HuH-7.5 (cell line): ENCODE data around the gene GTF2I.
"Not testable (repeated sequence)": the region's sequence is repeated elsewhere in the genome, so short reads cannot be mapped to it uniquely, and the experiment has no call there.

Source experiments
- DNase-seq: peaks from one replicate; pipeline ENCODE4 v3.0.0; 2011; ENCODE audit warnings: low spot score

The GTF2I gene

GRCh38 chr7:74717889-74718288 lies 60.4 kb downstream of the GTF2I start:
- DNase-seq: no peak

DNA sequence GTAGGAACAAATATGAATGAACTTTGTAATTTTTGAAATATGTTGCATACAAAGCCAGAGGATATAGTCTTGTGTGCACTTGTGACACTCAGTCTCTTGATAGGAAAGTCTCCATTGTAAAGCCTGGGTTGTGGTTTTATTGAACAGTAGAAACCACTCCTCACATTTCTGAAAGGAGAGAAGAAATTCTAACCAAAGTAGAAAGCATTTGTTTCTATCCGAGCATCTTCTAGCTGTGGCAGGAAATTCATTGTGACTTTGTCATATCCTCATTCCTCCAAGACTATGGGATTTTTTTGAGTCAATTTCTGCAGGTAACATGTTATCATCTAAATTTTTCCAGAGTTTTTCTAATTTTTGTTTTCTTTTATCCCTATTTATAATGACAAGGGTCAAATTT lies 60.8 kb downstream of the GTF2I start:
- DNase-seq: no peak

- DNase-seq: no peak
Observed at GRCh38 chr7:74722153-74722552, 64.6 kb downstream of the GTF2I start.

DNA sequence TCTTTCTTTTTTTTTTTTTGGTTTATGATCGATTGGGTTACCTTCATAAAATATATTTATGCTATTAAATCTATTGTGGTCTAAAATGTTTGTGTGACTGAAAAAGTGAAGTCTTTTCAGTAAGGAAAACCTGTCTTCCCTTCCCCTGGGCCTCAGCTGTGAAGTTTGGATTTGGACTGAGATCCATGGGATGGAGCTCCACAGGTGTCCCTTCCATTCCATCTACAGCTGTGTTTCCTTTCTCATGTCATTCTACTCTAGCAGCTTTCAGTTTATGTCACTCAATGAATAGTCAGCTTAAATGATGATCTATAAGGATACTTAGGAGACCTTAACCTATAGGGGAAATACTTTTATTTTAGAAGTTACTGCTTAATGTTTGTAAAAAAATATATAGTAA lies 68.3 kb downstream of the GTF2I start:
- DNase-seq: no peak

DNA sequence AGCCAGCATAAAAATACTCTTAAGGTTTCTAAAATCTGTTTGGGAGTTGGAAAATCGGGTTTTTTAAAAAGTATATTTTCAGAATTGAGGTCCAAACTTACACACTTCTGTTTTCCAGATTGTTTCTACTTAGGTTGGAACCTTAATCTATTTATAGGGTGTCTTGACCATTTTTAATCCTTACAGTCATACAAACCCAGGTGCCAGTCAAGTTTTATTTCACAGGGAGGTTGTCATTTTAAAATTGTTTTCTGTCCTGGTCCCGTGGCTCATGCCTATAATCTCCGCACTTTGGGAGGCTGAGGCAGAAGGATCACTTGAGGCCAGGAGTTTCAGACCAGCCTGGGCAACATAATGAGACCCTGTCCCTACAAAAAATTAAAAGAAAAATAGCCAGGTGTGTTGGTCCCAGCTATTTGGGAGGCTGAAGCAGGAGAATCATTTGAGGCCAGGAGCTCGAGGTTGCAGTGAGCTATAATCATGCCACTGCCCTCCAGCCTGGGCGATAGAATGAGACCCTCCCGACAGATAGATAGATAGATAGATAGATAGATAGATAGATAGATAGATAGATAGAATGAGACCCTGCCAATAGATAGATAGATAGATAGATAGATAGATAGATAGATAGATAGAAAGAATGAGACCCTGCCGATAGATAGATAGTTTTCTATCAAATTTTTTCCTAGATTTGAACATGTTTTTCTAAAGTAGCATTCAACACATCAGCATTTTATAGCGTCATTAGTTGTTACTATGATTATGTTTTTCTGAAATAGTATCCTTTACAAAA lies 69.0 kb downstream of the GTF2I start:
- no peak for DNase-seq

GRCh38 chr7:74728686-74729085 lies 71.2 kb downstream of the GTF2I start:
- DNase-seq: not testable (repeated sequence)

DNA sequence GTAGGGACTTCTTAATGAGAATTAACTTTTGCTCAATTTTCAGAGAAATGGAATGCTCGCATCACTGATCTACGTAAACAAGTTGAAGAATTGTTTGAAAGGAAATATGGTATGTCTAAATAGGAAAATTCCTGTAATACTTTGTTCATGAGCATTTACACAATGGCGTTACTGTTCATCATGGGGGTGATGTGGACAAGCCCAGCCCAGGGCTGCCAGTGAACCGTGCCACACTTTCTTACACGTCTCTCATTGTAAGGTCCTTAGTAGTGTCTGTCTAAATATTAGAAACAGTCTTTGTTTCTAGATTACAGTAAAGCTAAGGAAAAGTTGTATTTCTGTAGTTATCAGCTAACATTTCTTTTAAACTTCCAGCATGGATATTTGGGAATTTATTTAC lies 72.7 kb downstream of the GTF2I start:
- DNase-seq: not testable (repeated sequence)

GRCh38 chr7:74739974-74740703 lies 82.6 kb downstream of the GTF2I start:
- DNase-seq: not testable (repeated sequence)

DNA sequence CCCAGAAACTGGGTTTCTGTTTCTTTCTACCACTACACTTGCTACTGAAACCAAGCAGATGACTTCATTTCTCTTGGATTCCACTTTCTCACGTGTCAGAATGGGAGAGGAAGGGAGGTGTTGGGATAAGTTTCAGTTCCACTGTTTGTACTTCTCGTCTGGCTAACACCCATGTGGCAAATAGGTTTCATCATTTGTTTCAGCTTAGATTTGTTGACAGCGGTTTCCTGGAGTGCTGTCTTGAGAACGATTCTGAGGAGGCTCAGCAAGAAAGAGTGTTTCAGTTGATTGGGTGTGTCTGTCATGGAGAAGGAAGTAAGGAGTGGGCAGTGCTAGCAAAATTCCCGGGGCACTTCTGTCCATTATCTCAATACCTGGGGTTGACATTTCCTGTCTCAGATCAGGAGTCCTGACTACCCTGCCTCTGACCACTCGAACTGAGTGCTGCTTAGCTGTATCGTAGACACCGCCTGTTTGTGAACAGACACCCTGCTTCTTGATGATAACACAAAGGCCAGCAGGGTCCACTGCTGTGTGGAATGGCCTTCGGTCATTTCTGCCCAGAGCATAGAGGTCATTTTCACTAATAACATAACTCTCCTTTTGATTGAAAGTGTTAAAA lies 86.5 kb downstream of the GTF2I start:
- not testable (repeated sequence) for DNase-seq

- not testable (repeated sequence) for DNase-seq
Observed at GRCh38 chr7:74753921-74754482, 96.5 kb downstream of the GTF2I start.

DNA sequence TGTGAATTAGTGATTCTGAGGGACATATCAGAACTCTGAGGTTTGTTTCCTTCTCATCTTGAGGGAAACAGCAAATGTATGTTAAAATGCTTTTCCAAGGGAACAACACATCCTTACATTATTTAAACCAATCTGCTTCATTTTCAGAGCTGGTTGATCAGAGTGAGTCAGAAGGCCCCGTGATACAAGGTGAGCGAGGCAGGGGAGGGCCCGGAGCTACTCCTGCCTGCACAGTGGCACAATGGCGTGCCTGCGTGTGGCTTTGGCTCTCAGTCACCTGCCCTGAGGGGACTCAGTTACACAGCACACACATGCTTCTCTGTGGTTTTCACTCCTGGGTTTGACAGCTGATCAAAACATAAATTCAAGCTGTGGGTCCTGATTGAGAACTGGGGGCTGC lies 99.2 kb downstream of the GTF2I start:
- not testable (repeated sequence) for DNase-seq

DNA sequence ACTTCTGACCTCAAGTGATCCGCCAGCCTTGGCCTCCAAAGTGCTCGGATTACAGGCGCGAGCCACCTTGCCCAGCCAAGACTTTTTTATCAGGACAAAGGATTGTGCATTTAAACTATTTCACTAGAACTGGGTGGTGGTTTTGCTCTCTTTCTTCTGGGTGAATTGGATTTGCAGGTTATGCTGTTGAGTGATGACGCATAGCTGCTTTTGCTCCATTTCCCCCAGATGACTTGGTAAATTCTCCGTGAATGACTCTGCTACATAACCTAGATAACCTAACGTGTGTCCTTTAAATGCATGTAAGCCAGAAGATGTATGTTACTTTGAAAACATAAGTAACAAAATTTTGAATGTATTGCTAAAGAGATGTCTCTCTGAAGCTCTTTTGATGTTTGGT lies 100.8 kb downstream of the GTF2I start:
- not testable (repeated sequence) for DNase-seq

DNA sequence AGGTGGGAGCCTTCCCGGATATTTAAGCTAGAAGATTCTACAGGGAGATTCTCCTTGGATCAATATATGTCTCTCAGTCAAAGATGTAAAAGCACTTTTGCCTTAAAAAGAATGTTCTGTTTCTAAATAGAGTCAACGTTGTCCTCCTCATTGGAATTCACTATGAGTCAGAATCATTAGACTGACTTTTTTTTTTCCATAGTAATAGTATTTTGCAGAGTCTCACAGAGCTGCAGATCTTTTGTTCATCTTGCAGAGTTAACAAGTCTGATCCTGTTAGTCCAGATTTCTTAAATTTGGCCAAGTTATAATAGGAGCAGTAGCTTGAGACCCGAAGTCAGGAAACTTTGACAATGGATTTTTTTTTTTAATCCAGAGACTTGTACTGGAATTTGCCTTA lies 101.5 kb downstream of the GTF2I start:
- DNase-seq: not testable (repeated sequence)

- not testable (repeated sequence) for DNase-seq
Observed at GRCh38 chr7:74765205-74765918, 107.8 kb downstream of the GTF2I start.

DNA sequence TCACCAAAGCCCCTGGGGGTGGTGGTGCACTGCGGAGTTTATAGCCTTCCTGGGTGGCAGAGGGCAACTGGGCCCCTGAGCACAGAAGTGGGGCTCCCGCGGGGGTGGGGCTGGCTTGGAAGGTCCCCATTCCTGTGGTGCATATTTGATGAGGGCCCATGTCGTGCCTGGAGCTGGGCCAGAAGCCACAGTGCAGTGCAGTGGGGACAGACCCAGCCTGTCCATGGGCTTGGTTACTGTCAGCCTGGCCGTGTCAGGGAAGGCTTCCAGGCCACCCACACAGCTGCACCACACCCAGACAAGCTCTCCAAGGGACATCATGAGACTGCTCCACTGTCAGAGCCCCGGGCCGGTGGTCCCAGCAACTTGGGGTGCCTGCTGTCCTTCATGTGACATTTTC lies 109.0 kb downstream of the GTF2I start:
- DNase-seq: not testable (repeated sequence)

DNA sequence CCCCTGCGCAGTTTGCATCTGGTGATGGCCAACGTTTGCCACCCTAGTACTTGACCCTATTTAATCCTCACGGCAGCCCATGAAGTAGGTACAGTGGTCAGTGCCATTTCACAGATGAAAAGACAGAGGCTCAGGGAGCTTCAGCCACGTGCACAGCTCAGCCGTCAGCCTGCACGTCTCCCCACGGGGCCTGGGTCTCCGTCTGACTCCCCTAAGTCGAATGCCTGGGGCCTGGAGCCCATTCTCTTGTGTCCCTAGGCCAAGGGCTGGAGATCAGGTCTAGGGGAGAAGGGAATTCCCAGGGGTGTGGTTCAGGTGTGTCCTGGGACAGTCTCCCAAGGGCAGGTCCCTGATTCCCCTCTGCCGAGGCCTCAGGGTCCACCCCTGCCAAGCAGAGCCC lies 109.5 kb downstream of the GTF2I start:
- not testable (repeated sequence) for DNase-seq

GRCh38 chr7:74770062-74770461 lies 112.5 kb downstream of the GTF2I start:
- DNase-seq: not testable (repeated sequence)

DNA sequence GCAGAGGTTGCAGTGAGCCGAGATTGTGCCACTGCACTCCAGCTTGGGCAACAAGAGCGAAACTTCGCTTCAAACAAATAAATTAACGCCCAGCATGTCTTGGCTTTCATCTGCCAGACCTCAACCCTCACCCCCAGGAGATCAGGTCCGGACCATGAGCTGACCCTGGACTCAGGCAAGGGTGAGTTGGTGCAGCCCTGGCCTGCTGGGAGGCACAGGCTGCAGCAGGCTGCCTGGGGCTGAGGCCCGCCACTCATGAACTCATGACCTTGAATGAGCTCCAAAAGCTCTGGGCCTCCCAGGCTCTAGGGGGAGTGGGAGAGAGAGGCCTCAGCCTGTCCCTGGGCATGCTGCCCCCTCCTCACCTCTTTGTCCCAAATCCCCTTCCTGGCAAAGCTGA lies 114.6 kb downstream of the GTF2I start:
- not testable (repeated sequence) for DNase-seq

GRCh38 chr7:74773760-74774750 lies 116.5 kb downstream of the GTF2I start, which contains the start of gene NCF1:
Gene NCF1, plus strand, starts transcription at chr7:74774011. Its CDS starts 21 bp downstream, at chr7:74774032.
- DNase-seq: not testable (repeated sequence)

GRCh38 chr7:74775111-74775510 lies 117.6 kb downstream of the GTF2I start:
- DNase-seq: not testable (repeated sequence)
